ENCODE results near the gene HS3ST3A1.

HS3ST3A1 gene

GRCh38 chr17:13601776-13602551, at the start of gene HS3ST3A1:
TSS of gene HS3ST3A1 (minus strand) at chr17:13601929. CDS start at chr17:13601129, 800 bp downstream.
- H3K4me1 ChIP-seq (ENCODE audit: insufficient read depth, low read length): no peaks in the 10 kb centered on the region
- no peaks in the 10 kb centered on the region for H3K36me3 ChIP-seq (ENCODE audit: insufficient read depth, low read length)
- no peak within 1 kb of the TSS for H3K9ac ChIP-seq (ENCODE audit: low read length)
- H3K27ac ChIP-seq (ENCODE audit: low read depth, low read length): no peak within 1 kb of the TSS
- H3K9me3 ChIP-seq (ENCODE audit: low read length): no peaks in the 10 kb centered on the region
- H3K4me3 ChIP-seq (ENCODE audit: low read depth in 1 of 2, low read length in 2 of 2): peak within 1 kb of the TSS; percentile 27
- H3K27me3 ChIP-seq (ENCODE audit: control insufficient read depth in 1 of 2, insufficient read depth in 2 of 2, low read length in 2 of 2): peaks cover 0 to 28% of the 10 kb centered on the region in 2 donors

- Histone ChIP-seq H3K9ac (ENCODE audit: low read length) (no peak overlapping the region), H3K4me1 (ENCODE audit: insufficient read depth, low read length) (no peaks in the 10 kb centered on the region), H3K9me3 (ENCODE audit: low read length) (no peaks in the 10 kb centered on the region), H3K36me3 (ENCODE audit: insufficient read depth, low read length) (no peaks in the 10 kb centered on the region), H3K27me3 (ENCODE audit: control insufficient read depth in 1 of 2, insufficient read depth in 2 of 2, low read length in 2 of 2) (no peaks in the 10 kb centered on the region), H3K4me3 (ENCODE audit: low read depth in 1 of 2, low read length in 2 of 2) (no peak overlapping the region), H3K27ac (ENCODE audit: low read depth, low read length) (no peak overlapping the region)
These were observed 48.5 kb upstream of the HS3ST3A1 start for GRCh38 chr17:13650096-13650675.

- H3K27me3 ChIP-seq (ENCODE audit: control insufficient read depth in 1 of 2, insufficient read depth in 2 of 2, low read length in 2 of 2): no peaks in the 10 kb centered on the region
- H3K4me1 ChIP-seq (ENCODE audit: insufficient read depth, low read length): no peaks in the 10 kb centered on the region
- H3K9ac ChIP-seq (ENCODE audit: low read length): no peak overlapping the region
- no peaks in the 10 kb centered on the region for H3K36me3 ChIP-seq (ENCODE audit: insufficient read depth, low read length)
- no peak overlapping the region for H3K4me3 ChIP-seq (ENCODE audit: low read depth in 1 of 2, low read length in 2 of 2)
- no peak overlapping the region for H3K27ac ChIP-seq (ENCODE audit: low read depth, low read length)
- H3K9me3 ChIP-seq (ENCODE audit: low read length): no peaks in the 10 kb centered on the region
These were observed 45.9 kb upstream of the HS3ST3A1 start for GRCh38 chr17:13647543-13648021.

GRCh38 chr17:13646969-13647542, 45.3 kb upstream of the HS3ST3A1 start:
- no peaks in the 10 kb centered on the region for H3K27me3 ChIP-seq (ENCODE audit: control insufficient read depth in 1 of 2, insufficient read depth in 2 of 2, low read length in 2 of 2)

GRCh38 chr17:13646411-13646810, 44.7 kb upstream of the HS3ST3A1 start:
- no peak overlapping the region for H3K27ac ChIP-seq (ENCODE audit: low read depth, low read length)
- H3K27me3 ChIP-seq (ENCODE audit: control insufficient read depth in 1 of 2, insufficient read depth in 2 of 2, low read length in 2 of 2): no peaks in the 10 kb centered on the region
- no peaks in the 10 kb centered on the region for H3K4me1 ChIP-seq (ENCODE audit: insufficient read depth, low read length)
- H3K9me3 ChIP-seq (ENCODE audit: low read length): no peaks in the 10 kb centered on the region
- no peak overlapping the region for H3K4me3 ChIP-seq (ENCODE audit: low read depth in 1 of 2, low read length in 2 of 2)
- H3K9ac ChIP-seq (ENCODE audit: low read length): no peak overlapping the region
- H3K36me3 ChIP-seq (ENCODE audit: insufficient read depth, low read length): no peaks in the 10 kb centered on the region

More at GRCh38 chr17:13646969-13647542, 45.3 kb upstream of the HS3ST3A1 start:
- no peak overlapping the region for H3K4me3 ChIP-seq (ENCODE audit: low read depth in 1 of 2, low read length in 2 of 2)
- H3K4me1 ChIP-seq (ENCODE audit: insufficient read depth, low read length): no peaks in the 10 kb centered on the region
- no peaks in the 10 kb centered on the region for H3K9me3 ChIP-seq (ENCODE audit: low read length)
- no peak overlapping the region for H3K9ac ChIP-seq (ENCODE audit: low read length)
- no peaks in the 10 kb centered on the region for H3K36me3 ChIP-seq (ENCODE audit: insufficient read depth, low read length)
- H3K27ac ChIP-seq (ENCODE audit: low read depth, low read length): no peak overlapping the region

GRCh38 chr17:13643180-13643579, 41.5 kb upstream of the HS3ST3A1 start:
- Histone ChIP-seq H3K27ac (ENCODE audit: low read depth, low read length) (no peak overlapping the region), H3K9me3 (ENCODE audit: low read length) (no peaks in the 10 kb centered on the region)

GRCh38 chr17:13642188-13642587, 40.5 kb upstream of the HS3ST3A1 start:
- Histone ChIP-seq H3K36me3 (ENCODE audit: insufficient read depth, low read length) (no peaks in the 10 kb centered on the region), H3K4me1 (ENCODE audit: insufficient read depth, low read length) (no peaks in the 10 kb centered on the region), H3K27ac (ENCODE audit: low read depth, low read length) (no peak overlapping the region), H3K4me3 (ENCODE audit: low read depth in 1 of 2, low read length in 2 of 2) (no peak overlapping the region), H3K27me3 (ENCODE audit: control insufficient read depth in 1 of 2, insufficient read depth in 2 of 2, low read length in 2 of 2) (no peaks in the 10 kb centered on the region), H3K9ac (ENCODE audit: low read length) (no peak overlapping the region), H3K9me3 (ENCODE audit: low read length) (no peaks in the 10 kb centered on the region)

More at GRCh38 chr17:13643180-13643579, 41.5 kb upstream of the HS3ST3A1 start:
- H3K36me3 ChIP-seq (ENCODE audit: insufficient read depth, low read length): no peaks in the 10 kb centered on the region
- H3K27me3 ChIP-seq (ENCODE audit: control insufficient read depth in 1 of 2, insufficient read depth in 2 of 2, low read length in 2 of 2): no peaks in the 10 kb centered on the region
- H3K9ac ChIP-seq (ENCODE audit: low read length): no peak overlapping the region
- H3K4me3 ChIP-seq (ENCODE audit: low read depth in 1 of 2, low read length in 2 of 2): no peak overlapping the region
- H3K4me1 ChIP-seq (ENCODE audit: insufficient read depth, low read length): no peaks in the 10 kb centered on the region

- Histone ChIP-seq H3K9me3 (ENCODE audit: low read length) (no peaks in the 10 kb centered on the region), H3K4me1 (ENCODE audit: insufficient read depth, low read length) (no peaks in the 10 kb centered on the region), H3K36me3 (ENCODE audit: insufficient read depth, low read length) (no peaks in the 10 kb centered on the region), H3K9ac (ENCODE audit: low read length) (no peak overlapping the region), H3K27ac (ENCODE audit: low read depth, low read length) (no peak overlapping the region), H3K27me3 (ENCODE audit: control insufficient read depth in 1 of 2, insufficient read depth in 2 of 2, low read length in 2 of 2) (no peaks in the 10 kb centered on the region), H3K4me3 (ENCODE audit: low read depth in 1 of 2, low read length in 2 of 2) (no peak overlapping the region)
These were observed 38.8 kb upstream of the HS3ST3A1 start for GRCh38 chr17:13640551-13640950.

GRCh38 chr17:13638855-13639458, 37.2 kb upstream of the HS3ST3A1 start:
- Histone ChIP-seq H3K9me3 (ENCODE audit: low read length) (no peaks in the 10 kb centered on the region), H3K9ac (ENCODE audit: low read length) (no peak overlapping the region), H3K27me3 (ENCODE audit: control insufficient read depth in 1 of 2, insufficient read depth in 2 of 2, low read length in 2 of 2) (no peaks in the 10 kb centered on the region), H3K36me3 (ENCODE audit: insufficient read depth, low read length) (no peaks in the 10 kb centered on the region), H3K27ac (ENCODE audit: low read depth, low read length) (no peak overlapping the region), H3K4me1 (ENCODE audit: insufficient read depth, low read length) (no peaks in the 10 kb centered on the region), H3K4me3 (ENCODE audit: low read depth in 1 of 2, low read length in 2 of 2) (no peak overlapping the region)

GRCh38 chr17:13636951-13637350, 35.2 kb upstream of the HS3ST3A1 start:
- Histone ChIP-seq H3K4me3 (ENCODE audit: low read depth in 1 of 2, low read length in 2 of 2) (no peak overlapping the region), H3K27me3 (ENCODE audit: control insufficient read depth in 1 of 2, insufficient read depth in 2 of 2, low read length in 2 of 2) (no peaks in the 10 kb centered on the region), H3K4me1 (ENCODE audit: insufficient read depth, low read length) (no peaks in the 10 kb centered on the region), H3K9ac (ENCODE audit: low read length) (no peak overlapping the region), H3K36me3 (ENCODE audit: insufficient read depth, low read length) (no peaks in the 10 kb centered on the region), H3K9me3 (ENCODE audit: low read length) (no peaks in the 10 kb centered on the region), H3K27ac (ENCODE audit: low read depth, low read length) (no peak overlapping the region)

GRCh38 chr17:13635951-13636350, 34.2 kb upstream of the HS3ST3A1 start:
- no peaks in the 10 kb centered on the region for H3K36me3 ChIP-seq (ENCODE audit: insufficient read depth, low read length)
- no peaks in the 10 kb centered on the region for H3K4me1 ChIP-seq (ENCODE audit: insufficient read depth, low read length)

More at GRCh38 chr17:13635951-13636350, 34.2 kb upstream of the HS3ST3A1 start:
- H3K9me3 ChIP-seq (ENCODE audit: low read length): no peaks in the 10 kb centered on the region
- H3K27me3 ChIP-seq (ENCODE audit: control insufficient read depth in 1 of 2, insufficient read depth in 2 of 2, low read length in 2 of 2): no peaks in the 10 kb centered on the region
- H3K27ac ChIP-seq (ENCODE audit: low read depth, low read length): no peak overlapping the region
- no peak overlapping the region for H3K4me3 ChIP-seq (ENCODE audit: low read depth in 1 of 2, low read length in 2 of 2)
- H3K9ac ChIP-seq (ENCODE audit: low read length): no peak overlapping the region

Measured in muscle layer of colon (tissue), 2 donors.